ENCODE measurements around the gene WIPF3.

- TF ChIP-seq CTCF (conservative IDR thresholded peaks at IDR 0.05 in 1 of 2, IDR thresholded peaks at IDR 0.05 in 1 of 2; ENCODE audit: extremely low read depth in 1 of 2, insufficient read depth in 1 of 2, low read depth in 1 of 2, low read length in 2 of 2) = no peak
- no peak for TF ChIP-seq EZH2 (IDR thresholded peaks at IDR 0.05; ENCODE audit: borderline replicate concordance, low read length)
Observed at GRCh38 chr7:29893351-29893965, 87.2 kb downstream of the WIPF3 start.
